Epithelial cell of prostate (primary cell): ENCODE data around the gene TNFRSF17.
"Not testable (repeated sequence)": the region's sequence is repeated elsewhere in the genome, so short reads cannot be mapped to it uniquely, and the experiment has no call there.

ENCODE experiments used
- DNase-seq: peaks from one replicate; pipeline ENCODE4 v3.0.0-alpha.2; 2011; ENCODE audit warnings: low read depth, low spot score
- H3K27ac ChIP-seq: fragments of 450-650 bp; 2 replicates; pipeline ENCODE4 v1.5.1; 2017; ENCODE audit warnings: mild to moderate bottlenecking

TNFRSF17 gene

DNA sequence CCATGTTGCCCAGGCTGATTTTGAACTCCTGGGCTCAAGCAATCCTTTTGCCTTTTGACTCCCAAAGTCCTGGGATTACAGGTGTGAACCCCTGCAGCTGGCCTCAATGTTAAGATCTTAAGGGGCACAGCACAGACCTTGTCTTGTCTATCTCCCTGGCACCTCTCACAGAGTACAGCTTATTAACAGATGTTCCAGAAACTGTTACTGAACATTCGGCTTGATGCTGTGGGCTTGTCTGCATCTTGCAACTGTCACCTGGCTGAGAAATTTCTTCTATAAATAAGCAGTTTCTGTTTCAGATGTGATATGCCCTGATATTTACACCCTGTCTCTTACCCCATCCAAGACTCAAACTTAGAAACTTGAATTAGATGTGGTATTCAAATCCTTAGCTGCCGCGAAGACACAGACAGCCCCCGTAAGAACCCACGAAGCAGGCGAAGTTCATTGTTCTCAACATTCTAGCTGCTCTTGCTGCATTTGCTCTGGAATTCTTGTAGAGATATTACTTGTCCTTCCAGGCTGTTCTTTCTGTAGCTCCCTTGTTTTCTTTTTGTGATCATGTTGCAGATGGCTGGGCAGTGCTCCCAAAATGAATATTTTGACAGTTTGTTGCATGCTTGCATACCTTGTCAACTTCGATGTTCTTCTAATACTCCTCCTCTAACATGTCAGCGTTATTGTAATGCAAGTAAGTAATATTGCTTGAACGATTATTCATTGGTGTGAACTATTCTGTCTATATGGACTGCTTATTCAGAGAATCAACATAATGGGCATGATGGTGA lies at the start of gene TNFRSF17:
TNFRSF17 (plus strand) TSS at position 450 of the 791 bp plus-strand sequence; CDS start at position 565, 115 bp downstream.
- no peak for DNase-seq
- no peak within 1 kb of the TSS for H3K27ac ChIP-seq

- DNase-seq = peak; percentile 92
- peak within 1 kb of the TSS; percentile 96 for H3K27ac ChIP-seq
Observed at GRCh38 chr16:11915644-11916523, 49.1 kb upstream of the TNFRSF17 start, which contains the start of gene GSPT1. TSS of gene GSPT1 (minus strand) at chr16:11915956. CDS start at chr16:11915720, 236 bp downstream.

- peak overlapping the region; percentile 96 for H3K27ac ChIP-seq
- DNase-seq = peak; percentile 51
Observed at GRCh38 chr16:11916524-11917285, 48.3 kb upstream of the TNFRSF17 start.

DNA sequence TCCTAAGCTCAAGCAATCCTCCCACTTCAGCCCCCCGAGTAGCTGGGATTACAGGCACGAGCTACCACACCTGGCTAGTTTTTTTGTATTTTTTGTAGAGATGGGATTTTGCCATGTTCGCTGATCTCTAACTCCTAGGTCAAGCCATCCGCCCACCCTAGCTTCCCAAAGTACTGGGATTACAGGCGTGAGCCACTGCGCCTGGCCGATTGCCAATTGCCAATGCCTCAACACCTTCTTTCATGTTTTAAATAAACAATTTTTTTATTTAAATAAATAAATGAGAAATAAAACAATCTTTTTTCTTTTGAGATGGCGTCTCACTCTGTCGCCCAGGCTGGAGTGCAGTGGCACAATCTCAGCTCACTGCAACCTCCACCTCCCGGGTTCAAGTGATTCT lies 41.0 kb upstream of the TNFRSF17 start:
- not testable (repeated sequence) for H3K27ac ChIP-seq, DNase-seq

- not testable (repeated sequence) for DNase-seq, H3K27ac ChIP-seq
Observed at GRCh38 chr16:11927350-11927749, 37.7 kb upstream of the TNFRSF17 start.

GRCh38 chr16:11941945-11942344 lies 23.1 kb upstream of the TNFRSF17 start, which contains the start of gene NPIPB2:
TSS of gene NPIPB2 (minus strand) at chr16:11942045. CDS start at chr16:11942045, 0 bp downstream.
- not testable (repeated sequence) for H3K27ac ChIP-seq, DNase-seq

DNA sequence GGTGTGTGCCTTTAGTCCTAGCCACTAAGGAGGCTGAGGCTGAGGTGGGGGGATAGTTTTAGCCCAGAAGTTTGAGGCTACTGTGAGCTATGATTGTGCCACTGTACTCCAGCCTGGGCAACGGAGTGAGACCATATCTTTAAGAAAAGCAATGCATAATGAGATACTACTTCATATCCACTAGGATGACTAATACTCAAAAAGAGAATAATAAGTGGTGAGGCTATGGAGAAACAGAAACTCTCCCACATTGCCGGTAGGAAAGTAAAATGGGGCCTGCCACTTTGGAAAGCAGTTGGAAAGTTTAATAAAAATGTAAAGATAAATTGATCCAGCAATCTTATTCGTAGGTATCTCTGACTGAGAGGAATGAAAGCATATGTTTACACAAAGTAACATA lies 18.6 kb upstream of the TNFRSF17 start:
- no peak overlapping the region for H3K27ac ChIP-seq

GRCh38 chr16:11948819-11949218 lies 16.2 kb upstream of the TNFRSF17 start:
- no peak overlapping the region for H3K27ac ChIP-seq
- no peak for DNase-seq

More for the DNA sequence above, 18.6 kb upstream of the TNFRSF17 start:
- no peak for DNase-seq

DNA sequence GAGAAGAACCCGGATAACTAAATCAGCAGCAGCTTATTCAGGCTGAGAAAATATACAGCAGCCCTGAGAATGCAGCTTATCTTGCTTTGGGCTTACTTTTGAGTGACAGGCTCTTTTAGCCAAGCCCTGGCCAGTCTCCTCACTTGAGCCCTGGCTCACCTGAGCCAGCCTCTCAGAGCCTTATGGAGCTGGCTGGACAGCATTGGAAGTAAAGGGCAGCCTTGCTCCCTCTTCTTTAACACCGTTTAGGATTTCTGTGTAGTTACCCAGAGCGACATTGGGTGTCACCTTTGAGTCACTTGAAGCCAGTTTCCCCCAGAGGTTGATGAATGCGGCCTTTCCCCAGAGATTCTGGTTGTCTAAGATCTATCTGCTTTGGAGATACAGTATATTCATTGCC lies 15.5 kb upstream of the TNFRSF17 start:
- no peak for DNase-seq

DNA sequence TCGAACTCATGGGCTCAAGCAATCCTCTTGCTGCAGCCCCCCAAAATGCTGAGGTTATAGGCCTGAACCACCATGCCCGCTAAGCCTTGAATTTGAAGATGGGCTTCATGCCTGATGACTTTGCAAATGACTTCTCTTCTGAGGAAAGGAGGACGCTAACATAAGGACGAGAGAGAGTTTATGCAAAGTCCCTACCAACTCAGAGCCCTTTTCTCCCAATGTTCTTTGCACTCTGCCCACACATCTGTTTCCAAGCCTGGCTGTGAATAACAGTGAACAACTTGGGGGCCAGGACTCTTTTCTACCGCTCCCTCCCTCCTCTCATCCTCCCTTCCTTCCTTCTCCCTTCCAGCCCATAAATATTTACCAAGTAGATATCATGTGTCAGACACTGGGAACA lies 14.6 kb upstream of the TNFRSF17 start:
- H3K27ac ChIP-seq = no peak overlapping the region
- DNase-seq = no peak

More for the DNA sequence above, 15.5 kb upstream of the TNFRSF17 start:
- H3K27ac ChIP-seq = no peak overlapping the region

- not testable (repeated sequence) for DNase-seq, H3K27ac ChIP-seq
Observed at GRCh38 chr16:11953576-11953975, 11.4 kb upstream of the TNFRSF17 start.

- DNase-seq = no peak
- peak overlapping the region; percentile 60 for H3K27ac ChIP-seq
Observed at GRCh38 chr16:11955713-11956123, 9.3 kb upstream of the TNFRSF17 start.

DNA sequence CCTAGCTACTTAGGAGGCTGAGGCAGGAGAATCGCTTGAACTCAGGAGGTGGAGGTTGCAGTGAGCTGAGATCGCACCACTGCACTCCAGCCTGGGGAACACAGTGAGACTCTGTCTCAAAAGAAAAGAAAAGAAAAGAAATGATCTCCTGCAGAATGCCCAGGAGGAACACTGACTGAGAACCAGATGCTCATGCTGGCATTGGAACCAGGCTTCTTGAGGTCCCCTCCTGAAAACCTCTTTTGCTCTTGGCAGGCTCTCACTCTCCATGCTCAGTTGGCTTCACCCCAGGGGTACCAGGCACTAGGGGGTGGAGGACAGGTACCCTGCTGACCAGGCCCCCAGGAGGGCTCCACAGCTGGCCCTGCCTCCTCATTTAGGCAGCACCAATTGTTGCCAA lies 8.5 kb upstream of the TNFRSF17 start:
- peak overlapping the region; percentile 60 for H3K27ac ChIP-seq
- DNase-seq = no peak

- DNase-seq = no peak
- no peak overlapping the region for H3K27ac ChIP-seq
Observed at GRCh38 chr16:11957591-11958395, 7.2 kb upstream of the TNFRSF17 start.

DNA sequence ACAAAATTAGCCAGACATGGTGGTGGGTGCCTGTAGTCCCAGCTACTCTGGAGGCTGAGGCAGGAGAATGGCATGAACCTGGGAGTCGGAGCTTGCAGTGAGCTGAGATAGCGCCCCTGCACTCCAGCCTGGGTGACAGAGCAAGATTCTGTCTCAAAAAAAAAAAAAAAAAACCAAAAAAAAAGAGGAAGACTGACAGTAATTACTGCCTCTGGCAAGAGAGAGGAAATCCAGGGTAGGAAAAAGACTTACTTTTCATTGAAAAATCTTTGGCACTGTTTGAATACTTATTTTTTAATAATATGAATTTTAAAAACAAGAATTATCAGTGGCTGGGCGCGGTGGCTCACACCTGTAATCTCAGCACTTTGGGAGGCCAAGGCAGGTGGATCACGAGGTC lies 2.6 kb upstream of the TNFRSF17 start:
- not testable (repeated sequence) for H3K27ac ChIP-seq, DNase-seq

DNA sequence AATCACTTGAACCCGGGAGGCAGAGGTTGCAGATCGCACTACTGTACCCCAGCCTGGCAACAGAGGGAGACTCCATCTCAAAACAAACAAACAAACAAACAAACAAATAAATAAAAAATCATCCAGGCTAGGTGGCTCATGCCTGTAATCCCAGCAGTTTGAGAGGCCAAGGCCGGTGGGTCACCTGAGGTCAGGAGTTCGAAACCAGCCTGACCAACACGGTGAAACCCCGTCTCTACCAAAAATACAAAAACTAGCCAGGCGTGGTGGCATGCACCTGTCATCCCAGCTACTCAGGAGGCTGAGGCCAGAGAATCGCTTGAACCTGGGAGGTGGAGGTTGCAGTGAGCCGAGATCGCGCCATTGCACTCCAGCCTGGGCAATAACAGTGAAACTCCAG lies 2.0 kb upstream of the TNFRSF17 start:
- not testable (repeated sequence) for DNase-seq, H3K27ac ChIP-seq

DNA sequence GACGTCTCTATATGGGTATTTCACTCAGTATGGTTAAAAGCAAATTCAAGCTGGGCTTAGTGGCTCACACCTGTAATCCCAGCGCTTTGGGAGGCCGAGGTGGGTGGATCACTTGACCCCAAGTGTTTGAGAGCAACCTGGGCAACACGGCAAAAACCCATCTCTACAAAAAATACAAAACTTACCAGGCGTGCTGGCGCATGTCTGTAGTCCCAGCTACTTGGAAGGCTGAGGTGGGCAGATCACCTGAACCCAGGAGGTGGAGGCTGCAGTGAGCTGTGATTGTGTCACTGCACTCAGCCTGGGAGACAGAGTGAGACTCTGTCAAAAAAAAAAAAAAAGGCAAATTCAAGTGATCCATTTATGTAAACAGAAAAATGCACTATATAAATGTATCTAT lies 1.3 kb upstream of the TNFRSF17 start:
- no peak for DNase-seq
- H3K27ac ChIP-seq = no peak overlapping the region

- no peak for DNase-seq
- no peak overlapping the region for H3K27ac ChIP-seq
Observed at GRCh38 chr16:11966173-11966572, 1.2 kb downstream of the TNFRSF17 start.

DNA sequence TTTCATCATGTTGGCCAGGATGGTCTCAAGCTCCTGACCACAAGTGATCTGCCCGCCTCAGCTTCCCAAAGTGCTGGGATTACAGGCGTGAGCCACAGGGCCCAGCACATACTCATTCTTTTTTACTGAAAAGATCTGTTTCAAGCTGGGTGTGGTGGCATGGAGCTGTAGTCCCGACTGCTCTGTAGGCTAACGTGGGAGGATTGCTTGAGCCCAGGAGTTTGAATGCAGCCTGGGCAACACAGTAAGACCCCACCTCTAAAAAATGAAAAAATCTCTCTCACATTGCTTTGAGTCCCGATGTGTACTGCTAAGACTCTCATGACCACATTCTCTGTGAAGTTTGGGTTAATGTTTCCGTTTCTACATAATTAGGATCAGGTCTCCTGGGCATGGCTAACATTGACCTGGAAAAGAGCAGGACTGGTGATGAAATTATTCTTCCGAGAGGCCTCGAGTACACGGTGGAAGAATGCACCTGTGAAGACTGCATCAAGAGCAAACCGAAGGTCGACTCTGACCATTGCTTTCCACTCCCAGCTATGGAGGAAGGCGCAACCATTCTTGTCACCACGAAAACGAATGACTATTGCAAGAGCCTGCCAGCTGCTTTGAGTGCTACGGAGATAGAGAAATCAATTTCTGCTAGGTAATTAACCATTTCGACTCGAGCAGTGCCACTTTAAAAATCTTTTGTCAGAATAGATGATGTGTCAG lies 2.3 kb downstream of the TNFRSF17 start:
- no peak for DNase-seq
- H3K27ac ChIP-seq = no peak overlapping the region
